Gastrocnemius medialis (tissue), 4 donors: ENCODE results near the gene OGFOD1. TPM values are rescaled to one million over a fixed set of nuclear protein-coding genes. Genes with fewer than 3 reads are reported as not detected.

ENCODE experiments used
- ATAC-seq, 2 donors: fragments of 150-250 bp; one replicate each; pipeline ENCODE4 v1.9.1; 2016
- DNase-seq, 2 donors: peaks; one replicate each; pipeline ENCODE4 v3.0.0-alpha.2; 2019
- H3K27ac ChIP-seq, 4 donors: fragments of 200-600 bp; sonication (generic); 1 replicate in 1 of 4; 2 replicates in 3 of 4; pipeline ENCODE4 v1.5.1; 2016 to 2018; ENCODE audit warnings: mild to moderate bottlenecking in 2 of 4, moderate library complexity in 1 of 4
- H3K27me3 ChIP-seq, 3 donors: fragments of 200-600 bp; sonication (generic) in 2 of 3; 1 replicate in 1 of 3; 2 replicates in 2 of 3; pipeline versions ENCODE4 v1.5.1 to v1.6.0; 2016 to 2019; ENCODE audit warnings: mild to moderate bottlenecking in 1 of 3, moderate library complexity in 1 of 3
- H3K36me3 ChIP-seq, 2 donors: fragments of 200-600 bp; sonication (generic) in 1 of 2; one replicate each; pipeline ENCODE4 v1.5.1; 2017 to 2018
- H3K4me1 ChIP-seq, 2 donors: fragments of 200-600 bp; sonication (generic) in 1 of 2; one replicate each; pipeline ENCODE4 v1.5.1; 2016 to 2017; ENCODE audit warnings: mild to moderate bottlenecking in 2 of 2
- H3K4me3 ChIP-seq, 4 donors: fragments of 200-600 bp; sonication (generic) in 3 of 4; 1 replicate in 1 of 4; 2 replicates in 3 of 4; pipeline ENCODE4 v1.5.1; 2016 to 2019; ENCODE audit warnings: mild to moderate bottlenecking in 2 of 4
- H3K9me3 ChIP-seq, 3 donors: fragments of 200-600 bp; sonication (generic) in 2 of 3; 1 replicate in 1 of 3; 2 replicates in 2 of 3; pipeline ENCODE4 v1.5.1; 2016 to 2019
- CTCF ChIP-seq, 5 experiments: fragments of 450-650 bp in 3 of 5; fragments of 200-600 bp in 2 of 5; sonication (generic) in 2 of 5; IDR thresholded peaks in 4 of 5; conservative IDR thresholded peaks in 1 of 5; 1 replicate in 4 of 5; 2 replicates in 1 of 5; pipeline ENCODE4 v1.5.1; 2016 to 2019; ENCODE audit warnings: antibody characterized with exemption in 5 of 5, mild to moderate bottlenecking in 3 of 5, moderate library complexity in 3 of 5
- POLR2A ChIP-seq, 2 donors: fragments of 450-650 bp; IDR thresholded peaks; one replicate each; pipeline ENCODE4 v1.6.1; 2017; ENCODE audit warnings: antibody characterized with exemption in 2 of 2, mild to moderate bottlenecking in 2 of 2, moderate library complexity in 2 of 2
- in situ Hi-C, 4 donors: fragments of 200-750 bp; cut with MboI; loops; one replicate each; pipeline versions ENCODE4 v1.15.0 to v1.8.0; 2017; ENCODE audit warnings: low sequenced_read_pairs in 4 of 4
- intact Hi-C: fragments of 100-400 bp; cut with DNase I; formaldehyde crosslinking; loops from one replicate; pipeline ENCODE4 v1.15.1; 2023; ENCODE audit warnings: low total_unique reads
- total RNA-seq, 4 donors: library from RNA; depleted of rRNA; stranded (reverse); fragments of >200 nt; gene quantifications; one replicate each; pipeline versions ENCODE4 v1.1.0 to v1.2.3, GENCODE V29; 2016

Gene OGFOD1
- total RNA-seq, 4 donors from 2014 or later, result 86.1 to 115 (median 92.9) TPM

GRCh38 chr16:56491657-56492261, 40.4 kb downstream of the OGFOD1 start:
- Histone ChIP-seq H3K4me3 (no peak overlapping the region), H3K36me3 (peaks cover 0 to 6% of the 10 kb centered on the region in 2 donors)
- ATAC-seq, result no peak

GRCh38 chr16:56493126-56493525, 41.8 kb downstream of the OGFOD1 start:
- Histone ChIP-seq H3K9me3 (no peaks in the 10 kb centered on the region), H3K27me3 (no peaks in the 10 kb centered on the region), H3K27ac (peak overlapping the region in 1 of 4 donors; percentile 21), H3K4me1 (no peaks in the 10 kb centered on the region), H3K4me3 (no peak overlapping the region), H3K36me3 (peaks cover 3 to 19% of the 10 kb centered on the region in 2 donors)
- ATAC-seq (peak in 1 of 2 donors; percentile 63), DNase-seq (peak in 1 of 2 donors; percentile 53)
- TF ChIP-seq CTCF (IDR thresholded peaks at IDR 0.05 in 4 of 5, conservative IDR thresholded peaks at IDR 0.05 in 1 of 5) (no peak), POLR2A (IDR thresholded peaks at IDR 0.05) (no peak)
- intact Hi-C loops, result no loop called here
- in situ Hi-C loops, result no loop called here

More at GRCh38 chr16:56491657-56492261, 40.4 kb downstream of the OGFOD1 start:
- TF ChIP-seq CTCF (IDR thresholded peaks at IDR 0.05 in 4 of 5, conservative IDR thresholded peaks at IDR 0.05 in 1 of 5) (no peak), POLR2A (IDR thresholded peaks at IDR 0.05) (no peak)
- intact Hi-C loops (no loop called here), in situ Hi-C loops (no loop called here)
- no peaks in the 10 kb centered on the region for H3K27me3 ChIP-seq
- DNase-seq, result no peak
- no peaks in the 10 kb centered on the region for H3K9me3 ChIP-seq
- H3K27ac ChIP-seq, result no peak overlapping the region
- no peaks in the 10 kb centered on the region for H3K4me1 ChIP-seq

GRCh38 chr16:56493815-56494214, 42.5 kb downstream of the OGFOD1 start:
- H3K9me3 ChIP-seq, result no peaks in the 10 kb centered on the region
- no peak overlapping the region for H3K4me3 ChIP-seq
- in situ Hi-C loops, result no loop called here
- TF ChIP-seq POLR2A (IDR thresholded peaks at IDR 0.05) (no peak), CTCF (IDR thresholded peaks at IDR 0.05 in 4 of 5, conservative IDR thresholded peaks at IDR 0.05 in 1 of 5) (no peak)
- no peaks in the 10 kb centered on the region for H3K27me3 ChIP-seq
- H3K4me1 ChIP-seq, result no peaks in the 10 kb centered on the region
- peaks cover 3 to 26% of the 10 kb centered on the region in 2 donors for H3K36me3 ChIP-seq
- ATAC-seq, result no peak
- intact Hi-C loops, result no loop called here
- peak overlapping the region in 1 of 4 donors; percentile 21 for H3K27ac ChIP-seq
- no peak for DNase-seq

GRCh38 chr16:56505181-56505580, 53.8 kb downstream of the OGFOD1 start:
- ATAC-seq (no peak), DNase-seq (no peak)
- peaks cover 0 to 12% of the 10 kb centered on the region in 2 donors for H3K4me1 ChIP-seq
- TF ChIP-seq POLR2A (IDR thresholded peaks at IDR 0.05) (no peak), CTCF (IDR thresholded peaks at IDR 0.05 in 4 of 5, conservative IDR thresholded peaks at IDR 0.05 in 1 of 5) (no peak)
- H3K27me3 ChIP-seq, result no peaks in the 10 kb centered on the region
- in situ Hi-C loops (no loop called here), intact Hi-C loops (no loop called here)
- peaks cover 0 to 77% of the 10 kb centered on the region in 2 donors for H3K36me3 ChIP-seq
- H3K27ac ChIP-seq, result no peak overlapping the region
- no peak overlapping the region for H3K4me3 ChIP-seq
- H3K9me3 ChIP-seq, result no peaks in the 10 kb centered on the region

GRCh38 chr16:56506941-56507340, 55.6 kb downstream of the OGFOD1 start:
- intact Hi-C loops (no loop called here), in situ Hi-C loops (no loop called here)

More at GRCh38 chr16:56506941-56507340, 55.6 kb downstream of the OGFOD1 start:
- Histone ChIP-seq H3K36me3 (peaks cover 0 to 62% of the 10 kb centered on the region in 2 donors), H3K4me1 (peaks cover 0 to 25% of the 10 kb centered on the region in 2 donors), H3K9me3 (no peaks in the 10 kb centered on the region), H3K4me3 (no peak overlapping the region), H3K27me3 (no peaks in the 10 kb centered on the region), H3K27ac (no peak overlapping the region)
- no peak for ATAC-seq
- TF ChIP-seq POLR2A (IDR thresholded peaks at IDR 0.05) (no peak), CTCF (IDR thresholded peaks at IDR 0.05 in 4 of 5, conservative IDR thresholded peaks at IDR 0.05 in 1 of 5) (no peak)
- no peak for DNase-seq
